ENCODE data around the gene KCNJ12. TPM values are rescaled to one million over a fixed set of nuclear protein-coding genes. Genes with fewer than 3 reads are reported as not detected.

KCNJ12 gene
- total and polyA plus RNA-seq, 12 donors: 2.8 to 14.7 (median 8.5) TPM

DNA sequence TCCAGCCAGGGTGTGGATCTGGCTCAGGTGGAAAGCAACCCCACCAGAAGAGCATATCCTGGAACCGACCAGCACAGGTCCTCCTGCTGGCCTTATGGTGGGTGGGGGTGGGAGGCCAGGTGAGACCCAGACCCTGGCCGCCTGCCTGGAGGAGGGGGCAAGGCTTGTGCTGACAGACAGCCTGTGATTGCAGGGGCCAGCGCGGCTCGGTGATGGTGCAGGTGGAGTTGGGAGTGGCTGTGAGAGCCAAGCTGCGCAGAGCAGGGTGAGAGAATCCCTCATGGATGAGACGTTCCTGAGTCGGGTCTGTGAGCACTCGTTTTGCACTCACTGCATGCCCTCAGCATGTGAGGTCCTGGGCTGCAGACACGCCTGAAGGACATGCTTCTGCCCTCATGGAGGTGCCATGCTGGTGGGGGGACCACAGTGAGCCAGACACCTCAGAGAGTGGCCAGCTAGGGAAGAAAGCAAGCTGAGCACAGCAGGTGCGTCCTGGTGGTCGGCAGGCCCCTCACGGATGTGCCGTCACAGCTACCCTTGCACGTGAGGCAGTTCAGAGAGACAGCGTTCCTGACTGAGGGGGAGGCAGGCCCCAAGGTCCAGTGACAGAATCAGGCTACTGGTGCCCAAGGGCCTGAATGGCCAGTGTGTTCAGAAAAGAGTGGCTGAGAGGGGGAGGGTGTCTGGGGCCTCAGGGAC, 3.8 kb upstream of the KCNJ12 start:
- intact Hi-C loops (cut with DNase I): loop anchor here in 2 of 10 donors (10.0 kb wide), 2 partner anchors 48 to 62 kb away; no protein-coding TSS in a partner anchor
- Histone ChIP-seq H3K4me3 (no peak overlapping the region), H3K9me3 (no peaks in the 10 kb centered on the region), H3K27ac (no peak overlapping the region), H3K27me3 (peaks cover 0 to 27% (median 0%) of the 10 kb centered on the region in 7 donors), H3K36me3 (no peaks in the 10 kb centered on the region), H3K4me1 (peaks cover 8 to 46% (median 31%) of the 10 kb centered on the region in 9 donors)
- no peak for DNase-seq
- no peak for ATAC-seq
- TF ChIP-seq, protein P1, sequence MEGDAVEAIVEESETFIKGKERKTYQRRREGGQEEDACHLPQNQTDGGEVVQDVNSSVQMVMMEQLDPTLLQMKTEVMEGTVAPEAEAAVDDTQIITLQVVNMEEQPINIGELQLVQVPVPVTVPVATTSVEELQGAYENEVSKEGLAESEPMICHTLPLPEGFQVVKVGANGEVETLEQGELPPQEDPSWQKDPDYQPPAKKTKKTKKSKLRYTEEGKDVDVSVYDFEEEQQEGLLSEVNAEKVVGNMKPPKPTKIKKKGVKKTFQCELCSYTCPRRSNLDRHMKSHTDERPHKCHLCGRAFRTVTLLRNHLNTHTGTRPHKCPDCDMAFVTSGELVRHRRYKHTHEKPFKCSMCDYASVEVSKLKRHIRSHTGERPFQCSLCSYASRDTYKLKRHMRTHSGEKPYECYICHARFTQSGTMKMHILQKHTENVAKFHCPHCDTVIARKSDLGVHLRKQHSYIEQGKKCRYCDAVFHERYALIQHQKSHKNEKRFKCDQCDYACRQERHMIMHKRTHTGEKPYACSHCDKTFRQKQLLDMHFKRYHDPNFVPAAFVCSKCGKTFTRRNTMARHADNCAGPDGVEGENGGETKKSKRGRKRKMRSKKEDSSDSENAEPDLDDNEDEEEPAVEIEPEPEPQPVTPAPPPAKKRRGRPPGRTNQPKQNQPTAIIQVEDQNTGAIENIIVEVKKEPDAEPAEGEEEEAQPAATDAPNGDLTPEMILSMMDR (IDR thresholded peaks at IDR 0.05): no peak
- 89 to 90% methylated on average over 16 of the region's 16 CpGs for WGBS, 2 donors

DNA sequence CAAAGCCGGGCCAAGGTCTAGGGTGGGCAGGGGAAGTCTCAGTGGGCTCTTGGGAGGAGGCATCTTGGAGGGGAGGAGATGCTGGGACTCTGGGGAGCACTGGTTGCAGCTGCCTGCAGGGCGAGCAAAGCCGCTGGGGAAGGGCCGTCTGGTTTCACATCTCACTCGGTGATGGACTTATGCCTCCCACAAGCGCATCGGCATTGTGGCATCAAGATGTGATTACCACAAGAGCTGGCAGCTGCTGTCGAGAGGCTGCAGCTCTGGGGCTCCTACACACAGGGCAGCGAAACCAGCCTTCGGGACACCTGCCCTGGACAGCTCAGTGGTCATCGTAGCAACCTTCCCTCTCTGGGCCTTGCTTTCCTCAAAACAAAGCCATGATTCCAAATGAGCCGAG, 3.1 kb upstream of the KCNJ12 start:
- intact Hi-C loops (cut with DNase I): loop anchor here in 2 of 10 donors (10.0 kb wide), 2 partner anchors 48 to 62 kb away; no protein-coding TSS in a partner anchor
- no peak for ATAC-seq
- no peak for DNase-seq
- peaks cover 11 to 52% (median 37%) of the 10 kb centered on the region in 9 donors for H3K4me1 ChIP-seq
- TF ChIP-seq, protein P1 (IDR thresholded peaks at IDR 0.05): no peak
- H3K27me3 ChIP-seq: peaks cover 0 to 34% (median 0%) of the 10 kb centered on the region in 7 donors
- H3K27ac ChIP-seq: no peak overlapping the region
- no peaks in the 10 kb centered on the region for H3K9me3 ChIP-seq
- H3K36me3 ChIP-seq: no peaks in the 10 kb centered on the region
- 79 to 84% methylated on average over 12 of the region's 12 CpGs for WGBS, 2 donors
- no peak overlapping the region for H3K4me3 ChIP-seq

DNA sequence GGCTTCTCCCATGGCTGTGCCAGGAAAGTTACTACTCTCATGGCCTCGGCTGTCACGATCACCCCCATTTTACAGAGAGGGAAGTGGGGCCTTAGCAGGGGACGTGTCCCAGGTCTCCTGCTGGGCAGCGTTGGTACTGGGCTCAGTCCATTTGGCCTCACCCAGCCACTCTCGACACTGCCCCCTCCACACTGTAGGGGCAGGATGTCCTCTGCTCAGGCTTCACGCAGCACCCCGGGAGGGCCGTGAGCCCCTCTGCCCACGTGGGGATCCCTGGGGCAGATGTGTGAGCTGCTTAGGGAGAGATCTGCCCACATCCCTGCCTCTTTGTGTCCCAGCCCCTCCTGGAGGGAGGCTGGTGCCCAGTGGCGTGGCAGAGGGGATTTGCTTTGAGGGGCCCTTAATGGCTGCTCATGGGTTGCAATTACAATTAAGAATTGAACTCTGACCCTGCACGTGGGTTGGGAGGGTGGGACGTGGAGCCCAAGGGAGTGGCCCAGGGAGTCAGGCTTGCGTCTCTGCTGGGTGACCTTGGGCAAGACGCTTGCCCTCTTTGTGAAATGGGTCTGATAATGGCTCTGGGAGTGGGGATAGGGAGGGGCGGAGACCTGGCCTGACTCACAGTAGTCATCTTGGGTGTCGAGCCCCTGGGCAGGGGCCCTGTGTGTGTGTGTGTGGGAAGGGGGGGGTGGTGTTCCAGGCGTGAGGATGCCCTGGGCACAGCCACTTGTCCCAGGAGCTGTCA, 2.3 kb upstream of the KCNJ12 start:
- WGBS, 2 donors: 79% methylated on average over 17 of the region's 17 CpGs
- H3K27ac ChIP-seq: no peak overlapping the region
- ATAC-seq (no peak), DNase-seq (no peak)
- intact Hi-C loops (cut with DNase I): loop anchor here in 2 of 10 donors (10.0 kb wide), 2 partner anchors 49 to 61 kb away; no protein-coding TSS in a partner anchor
- no peaks in the 10 kb centered on the region for H3K36me3 ChIP-seq
- H3K9me3 ChIP-seq: no peaks in the 10 kb centered on the region
- H3K4me1 ChIP-seq: peaks cover 18 to 58% (median 45%) of the 10 kb centered on the region in 9 donors
- peaks cover 0 to 42% (median 0%) of the 10 kb centered on the region in 7 donors for H3K27me3 ChIP-seq
- no peak overlapping the region for H3K4me3 ChIP-seq
- TF ChIP-seq, protein P1 (IDR thresholded peaks at IDR 0.05): no peak

GRCh38 chr17:21374441-21375161, 1.6 kb upstream of the KCNJ12 start:
- H3K27me3 ChIP-seq: peaks cover 0 to 49% (median 0%) of the 10 kb centered on the region in 7 donors
- H3K36me3 ChIP-seq: no peaks in the 10 kb centered on the region
- ATAC-seq: no peak
- TF ChIP-seq, protein P1 (IDR thresholded peaks at IDR 0.05): peak in 1 of 9 donors; percentile 12
- WGBS, 2 donors: 81 to 83% methylated on average over 8 of the region's 8 CpGs
- H3K4me1 ChIP-seq: peaks cover 20 to 58% (median 42%) of the 10 kb centered on the region in 9 donors
- no peaks in the 10 kb centered on the region for H3K9me3 ChIP-seq
- intact Hi-C loops (cut with DNase I): loop anchor here in 4 of 10 donors (5.0 to 10.0 kb wide), 3 partner anchors 50 to 60 kb away; no protein-coding TSS in a partner anchor
- no peak overlapping the region for H3K4me3 ChIP-seq
- DNase-seq: no peak
- H3K27ac ChIP-seq: no peak overlapping the region
